MG63 (cell line): ENCODE results near the gene LGALS3BP. TPM values are rescaled to one million over a fixed set of nuclear protein-coding genes. Genes with fewer than 3 reads are reported as not detected.

ENCODE experiments used
- DNase-seq: peaks from one replicate; pipeline ENCODE4 v3.0.0-alpha.2; 2020
- H3K27me3 ChIP-seq: fragments of 250-450 bp; sonication (Bioruptor Pico); 2 replicates; pipeline ENCODE4 v1.5.1; 2020; ENCODE audit warnings: mild to moderate bottlenecking, moderate library complexity
- H3K36me3 ChIP-seq: fragments of 250-450 bp; sonication (Bioruptor Pico); 2 replicates; pipeline ENCODE4 v1.5.1; 2020; ENCODE audit warnings: mild to moderate bottlenecking, moderate library complexity
- H3K4me3 ChIP-seq: fragments of 250-450 bp; sonication (Bioruptor Pico); 2 replicates; pipeline ENCODE4 v1.5.1; 2020; ENCODE audit warnings: mild to moderate bottlenecking, moderate library complexity
- H3K9me3 ChIP-seq: fragments of 250-450 bp; sonication (Bioruptor Pico); 2 replicates; pipeline ENCODE4 v1.5.1; 2020; ENCODE audit warnings: mild to moderate bottlenecking, moderate library complexity
- total RNA-seq: library from RNA; depleted of rRNA; stranded (reverse); fragments of >200 nt; shearing (Covaris generic); gene quantifications from 2 replicates; pipeline ENCODE4 v1.2.3, GENCODE V29; 2014; ENCODE audit warnings: low replicate concordance

Gene LGALS3BP
- total RNA-seq, 1 experiment from 2014 or later = 434 TPM

GRCh38 chr17:78995022-78995760 lies 15.5 kb upstream of the LGALS3BP start:
- no peak overlapping the region for H3K4me3 ChIP-seq
- no peaks in the 10 kb centered on the region for H3K27me3 ChIP-seq
- no peak for DNase-seq
- no peaks in the 10 kb centered on the region for H3K9me3 ChIP-seq
- peaks cover 78% of the 10 kb centered on the region for H3K36me3 ChIP-seq

- Histone ChIP-seq H3K9me3 (no peaks in the 10 kb centered on the region), H3K4me3 (no peak overlapping the region), H3K27me3 (no peaks in the 10 kb centered on the region), H3K36me3 (peaks cover 74% of the 10 kb centered on the region)
- no peak for DNase-seq
Measured at GRCh38 chr17:78993981-78994671, 14.4 kb upstream of the LGALS3BP start.

- Histone ChIP-seq H3K36me3 (peaks cover 66% of the 10 kb centered on the region), H3K27me3 (no peaks in the 10 kb centered on the region), H3K4me3 (no peak overlapping the region), H3K9me3 (no peaks in the 10 kb centered on the region)
- DNase-seq = peak; percentile 40
Measured at GRCh38 chr17:78993241-78993956, 13.7 kb upstream of the LGALS3BP start.

- peaks cover 59% of the 10 kb centered on the region for H3K36me3 ChIP-seq
- no peaks in the 10 kb centered on the region for H3K9me3 ChIP-seq
- no peak for DNase-seq
- H3K27me3 ChIP-seq = no peaks in the 10 kb centered on the region
- H3K4me3 ChIP-seq = no peak overlapping the region
Measured at GRCh38 chr17:78992542-78993212, 13.0 kb upstream of the LGALS3BP start.

GRCh38 chr17:78991906-78992532 lies 12.3 kb upstream of the LGALS3BP start:
- DNase-seq = no peak
- no peaks in the 10 kb centered on the region for H3K9me3 ChIP-seq
- H3K36me3 ChIP-seq = peaks cover 54% of the 10 kb centered on the region
- no peak overlapping the region for H3K4me3 ChIP-seq
- no peaks in the 10 kb centered on the region for H3K27me3 ChIP-seq

GRCh38 chr17:78991017-78991738 lies 11.5 kb upstream of the LGALS3BP start:
- H3K4me3 ChIP-seq = no peak overlapping the region
- H3K9me3 ChIP-seq = no peaks in the 10 kb centered on the region
- H3K36me3 ChIP-seq = peaks cover 48% of the 10 kb centered on the region
- DNase-seq = no peak
- no peaks in the 10 kb centered on the region for H3K27me3 ChIP-seq

- Histone ChIP-seq H3K9me3 (no peaks in the 10 kb centered on the region), H3K4me3 (no peak overlapping the region), H3K36me3 (peaks cover 45% of the 10 kb centered on the region), H3K27me3 (no peaks in the 10 kb centered on the region)
- no peak for DNase-seq
Measured at GRCh38 chr17:78990349-78991016, 10.8 kb upstream of the LGALS3BP start.

- no peak for DNase-seq
- no peak overlapping the region for H3K4me3 ChIP-seq
- H3K9me3 ChIP-seq = no peaks in the 10 kb centered on the region
- H3K27me3 ChIP-seq = no peaks in the 10 kb centered on the region
- H3K36me3 ChIP-seq = peaks cover 30% of the 10 kb centered on the region
Measured at GRCh38 chr17:78988152-78988551, 8.4 kb upstream of the LGALS3BP start.

GRCh38 chr17:78986649-78987328 lies 7.1 kb upstream of the LGALS3BP start:
- H3K27me3 ChIP-seq = no peaks in the 10 kb centered on the region
- peaks cover 19% of the 10 kb centered on the region for H3K36me3 ChIP-seq
- peak overlapping the region; percentile 25 for H3K4me3 ChIP-seq
- H3K9me3 ChIP-seq = no peaks in the 10 kb centered on the region
- DNase-seq = no peak

- no peaks in the 10 kb centered on the region for H3K27me3 ChIP-seq
- H3K9me3 ChIP-seq = no peaks in the 10 kb centered on the region
- peaks cover 13% of the 10 kb centered on the region for H3K36me3 ChIP-seq
- DNase-seq = no peak
- H3K4me3 ChIP-seq = no peak overlapping the region
Measured at GRCh38 chr17:78986048-78986648, 6.4 kb upstream of the LGALS3BP start.

- no peak for DNase-seq
- H3K27me3 ChIP-seq = no peaks in the 10 kb centered on the region
Measured at GRCh38 chr17:78985395-78985794, 5.7 kb upstream of the LGALS3BP start.

GRCh38 chr17:78981010-78981888 lies 1.5 kb upstream of the LGALS3BP start:
- Histone ChIP-seq H3K4me3 (no peak overlapping the region), H3K36me3 (peaks cover 24% of the 10 kb centered on the region), H3K27me3 (no peaks in the 10 kb centered on the region), H3K9me3 (no peaks in the 10 kb centered on the region)
- no peak for DNase-seq

More at GRCh38 chr17:78985395-78985794, 5.7 kb upstream of the LGALS3BP start:
- Histone ChIP-seq H3K36me3 (peaks cover 6% of the 10 kb centered on the region), H3K4me3 (no peak overlapping the region), H3K9me3 (no peaks in the 10 kb centered on the region)

GRCh38 chr17:78980624-78980972 lies 875 bp upstream of the LGALS3BP start:
- H3K36me3 ChIP-seq = peaks cover 30% of the 10 kb centered on the region
- H3K27me3 ChIP-seq = no peaks in the 10 kb centered on the region
- DNase-seq = no peak
- H3K9me3 ChIP-seq = no peaks in the 10 kb centered on the region
- no peak overlapping the region for H3K4me3 ChIP-seq
